ENCODE measurements around the gene MRPL39.
A peak's percentile ranks its signal among the peaks of the same experiment; 100 is the strongest.

Gene MRPL39

GRCh38 chr21:25578056-25578961 is 29.0 kb downstream of the MRPL39 start:
- H3K4me2 ChIP-seq (ENCODE audit: low read length): no peak overlapping the region
- H3K27me3 ChIP-seq (ENCODE audit: control insufficient read depth, low read length): no peaks in the 10 kb centered on the region
- H3F3A ChIP-seq (ENCODE audit: control insufficient read depth, insufficient read depth): peaks cover 18% of the 10 kb centered on the region
- H3K79me2 ChIP-seq (ENCODE audit: control insufficient read depth, low read length): 0 out of 2 replicates have a peak, but pooled peaks cover 3% of the 10 kb centered on the region
- H4K20me1 ChIP-seq (ENCODE audit: control insufficient read depth, insufficient read depth, low read depth, low read length): no peaks in the 10 kb centered on the region
- H3K36me3 ChIP-seq (ENCODE audit: control insufficient read depth, low read length): peaks cover 54% of the 10 kb centered on the region
- H3K27ac ChIP-seq (ENCODE audit: low read depth, low read length): no peak overlapping the region
- TF ChIP-seq CTCF (IDR thresholded peaks at IDR 0.05; ENCODE audit: low read depth, low read length, poor library complexity, severe bottlenecking): no peak
- TF ChIP-seq EZH2phosphoT487 (IDR thresholded peaks at IDR 0.05; ENCODE audit: borderline replicate concordance, low read length): no peak
- no peak overlapping the region for H3K4me3 ChIP-seq (ENCODE audit: low read length)
- H3K9me3 ChIP-seq (ENCODE audit: control insufficient read depth, insufficient read depth, low read length): no peaks in the 10 kb centered on the region
- H3K4me1 ChIP-seq (ENCODE audit: control insufficient read depth, low read length): peaks cover 16% of the 10 kb centered on the region
- no peaks in the 10 kb centered on the region for H3K9me2 ChIP-seq (replicated peaks; ENCODE audit: control insufficient read depth, low read length)

GRCh38 chr21:25577424-25578055 is 29.7 kb downstream of the MRPL39 start:
- no peak overlapping the region for H3K4me2 ChIP-seq (ENCODE audit: low read length)
- no peaks in the 10 kb centered on the region for H3K9me3 ChIP-seq (ENCODE audit: control insufficient read depth, insufficient read depth, low read length)
- H3K4me1 ChIP-seq (ENCODE audit: control insufficient read depth, low read length): peaks cover 23% of the 10 kb centered on the region
- peaks cover 50% of the 10 kb centered on the region for H3K36me3 ChIP-seq (ENCODE audit: control insufficient read depth, low read length)
- no peak overlapping the region for H3K27ac ChIP-seq (ENCODE audit: low read depth, low read length)
- TF ChIP-seq CTCF (IDR thresholded peaks at IDR 0.05; ENCODE audit: low read depth, low read length, poor library complexity, severe bottlenecking) (no peak), EZH2phosphoT487 (IDR thresholded peaks at IDR 0.05; ENCODE audit: borderline replicate concordance, low read length) (no peak)
- 0 out of 2 replicates have a peak, but pooled peaks cover 3% of the 10 kb centered on the region for H3K79me2 ChIP-seq (ENCODE audit: control insufficient read depth, low read length)
- H4K20me1 ChIP-seq (ENCODE audit: control insufficient read depth, insufficient read depth, low read depth, low read length): no peaks in the 10 kb centered on the region
- H3K27me3 ChIP-seq (ENCODE audit: control insufficient read depth, low read length): no peaks in the 10 kb centered on the region
- no peak overlapping the region for H3K4me3 ChIP-seq (ENCODE audit: low read length)
- no peaks in the 10 kb centered on the region for H3K9me2 ChIP-seq (replicated peaks; ENCODE audit: control insufficient read depth, low read length)
- peaks cover 25% of the 10 kb centered on the region for H3F3A ChIP-seq (ENCODE audit: control insufficient read depth, insufficient read depth)

- Histone ChIP-seq H3K4me1 (ENCODE audit: control insufficient read depth, low read length) (peaks cover 59% of the 10 kb centered on the region), H4K20me1 (ENCODE audit: control insufficient read depth, insufficient read depth, low read depth, low read length) (no peaks in the 10 kb centered on the region), H3K9me2 (replicated peaks; ENCODE audit: control insufficient read depth, low read length) (no peaks in the 10 kb centered on the region), H3K9me3 (ENCODE audit: control insufficient read depth, insufficient read depth, low read length) (no peaks in the 10 kb centered on the region), H3K36me3 (ENCODE audit: control insufficient read depth, low read length) (peaks cover 73% of the 10 kb centered on the region), H3K27me3 (ENCODE audit: control insufficient read depth, low read length) (no peaks in the 10 kb centered on the region), H3K4me3 (ENCODE audit: low read length) (peak overlapping the region; percentile 42), H3K79me2 (ENCODE audit: control insufficient read depth, low read length) (peaks cover 30% of the 10 kb centered on the region), H3K27ac (ENCODE audit: low read depth, low read length) (peak overlapping the region; percentile 65), H3K4me2 (ENCODE audit: low read length) (peak overlapping the region; percentile 75), H3F3A (ENCODE audit: control insufficient read depth, insufficient read depth) (peaks cover 31% of the 10 kb centered on the region)
- TF ChIP-seq CTCF (IDR thresholded peaks at IDR 0.05; ENCODE audit: low read depth, low read length, poor library complexity, severe bottlenecking) (no peak), EZH2phosphoT487 (IDR thresholded peaks at IDR 0.05; ENCODE audit: borderline replicate concordance, low read length) (no peak)
Observed at GRCh38 chr21:25573409-25574206, 33.7 kb downstream of the MRPL39 start.
